ENCODE measurements around the gene HIVEP3. TPM values are rescaled to one million over a fixed set of nuclear protein-coding genes. Genes with fewer than 3 reads are reported as not detected.

HIVEP3 gene
- total RNA-seq, 4 donors from 2014 or later: 3.2 to 11.0 (median 4.2) TPM

GRCh38 chr1:41631154-41631553, 287.6 kb downstream of the HIVEP3 start:
- no peak for DNase-seq

GRCh38 chr1:41629571-41629970, 289.2 kb downstream of the HIVEP3 start:
- H3K36me3 ChIP-seq: no peaks in the 10 kb centered on the region
- intact Hi-C loops (cut with DNase I): no loop called here
- TF ChIP-seq POLR2A (IDR thresholded peaks at IDR 0.05): no peak
- TF ChIP-seq CTCF (IDR thresholded peaks at IDR 0.05): no peak
- no peak for DNase-seq
- no peak overlapping the region for H3K4me3 ChIP-seq
- no peaks in the 10 kb centered on the region for H3K9me3 ChIP-seq
- WGBS, 2 donors: 91% methylated on average over 9 of the region's 9 CpGs
- peaks cover 6 to 32% (median 22%) of the 10 kb centered on the region in 3 donors for H3K4me1 ChIP-seq
- no peaks in the 10 kb centered on the region for H3K27me3 ChIP-seq
- H3K27ac ChIP-seq: no peak overlapping the region

More at GRCh38 chr1:41631154-41631553, 287.6 kb downstream of the HIVEP3 start:
- Histone ChIP-seq H3K4me1 (peaks cover 6 to 22% (median 19%) of the 10 kb centered on the region in 3 donors), H3K36me3 (no peaks in the 10 kb centered on the region), H3K27ac (no peak overlapping the region), H3K4me3 (no peak overlapping the region), H3K9me3 (no peaks in the 10 kb centered on the region), H3K27me3 (no peaks in the 10 kb centered on the region)
- TF ChIP-seq CTCF (IDR thresholded peaks at IDR 0.05) (no peak), POLR2A (IDR thresholded peaks at IDR 0.05) (no peak)
- WGBS, 2 donors: 85 to 91% methylated on average over 7 to 9 of the region's 9 CpGs
- intact Hi-C loops (cut with DNase I): no loop called here

- H3K9me3 ChIP-seq: no peaks in the 10 kb centered on the region
- TF ChIP-seq POLR2A (IDR thresholded peaks at IDR 0.05) (no peak), CTCF (IDR thresholded peaks at IDR 0.05) (no peak)
- no peak for DNase-seq
- intact Hi-C loops (cut with DNase I): no loop called here
- no peaks in the 10 kb centered on the region for H3K36me3 ChIP-seq
- H3K27ac ChIP-seq: no peak overlapping the region
- H3K4me3 ChIP-seq: no peak overlapping the region
- H3K27me3 ChIP-seq: no peaks in the 10 kb centered on the region
- peaks cover 6 to 32% (median 22%) of the 10 kb centered on the region in 3 donors for H3K4me1 ChIP-seq
- 74 to 94% methylated on average over 2 to 3 of the region's 3 CpGs for WGBS, 2 donors
These were observed 289.6 kb downstream of the HIVEP3 start for GRCh38 chr1:41629141-41629540.

GRCh38 chr1:41627491-41628280, 291.0 kb downstream of the HIVEP3 start:
- Histone ChIP-seq H3K4me3 (no peak overlapping the region), H3K4me1 (peaks cover 6 to 43% (median 33%) of the 10 kb centered on the region in 3 donors), H3K9me3 (no peaks in the 10 kb centered on the region), H3K27me3 (no peaks in the 10 kb centered on the region), H3K27ac (peak overlapping the region in 3 of 4 donors; percentile 63 to 80 (median 67)), H3K36me3 (no peaks in the 10 kb centered on the region)
- WGBS, 2 donors: 59 to 83% methylated on average over 3 of the region's 5 CpGs
- DNase-seq: no peak
- intact Hi-C loops (cut with DNase I): no loop called here
- TF ChIP-seq POLR2A (IDR thresholded peaks at IDR 0.05) (no peak), CTCF (IDR thresholded peaks at IDR 0.05) (no peak)

GRCh38 chr1:41626616-41627375, 291.9 kb downstream of the HIVEP3 start:
- DNase-seq: no peak

More at GRCh38 chr1:41626616-41627375, 291.9 kb downstream of the HIVEP3 start:
- 24 to 55% methylated on average over 5 to 7 of the region's 10 CpGs for WGBS, 2 donors
- H3K27me3 ChIP-seq: no peaks in the 10 kb centered on the region
- no peak overlapping the region for H3K4me3 ChIP-seq
- H3K36me3 ChIP-seq: no peaks in the 10 kb centered on the region
- TF ChIP-seq POLR2A (IDR thresholded peaks at IDR 0.05) (peak in 1 of 4 donors; percentile 10), CTCF (IDR thresholded peaks at IDR 0.05) (no peak)
- no peaks in the 10 kb centered on the region for H3K9me3 ChIP-seq
- H3K27ac ChIP-seq: peak overlapping the region; percentile 37 to 80 (median 67)
- H3K4me1 ChIP-seq: peaks cover 8 to 52% (median 42%) of the 10 kb centered on the region in 3 donors
- intact Hi-C loops (cut with DNase I): no loop called here

All from esophagus squamous epithelium (tissue), 5 donors.